Chondrocyte (in vitro differentiated cells): ENCODE results near the gene HES1. TPM values are rescaled to one million over a fixed set of nuclear protein-coding genes. Genes with fewer than 3 reads are reported as not detected.

ENCODE experiments used
- DNase-seq: peaks from one replicate; pipeline ENCODE4 v3.0.0; 2021; ENCODE audit warnings: mixed read lengths, low spot score
- H3K27ac Mint-ChIP-seq: one replicate; pipeline ENCODE4 v1.8.0; 2021; ENCODE audit warnings: mild to moderate bottlenecking, moderate library complexity, mixed read lengths; ENCODE audit not compliant: unreplicated experiment
- H3K27me3 Mint-ChIP-seq: 2 replicates; pipeline ENCODE4 v1.8.0; 2021; ENCODE audit warnings: low read depth, mixed read lengths
- H3K36me3 Mint-ChIP-seq: 2 replicates; pipeline ENCODE4 v1.8.0; 2021; ENCODE audit warnings: low read depth, mixed read lengths
- H3K4me1 Mint-ChIP-seq: 2 replicates; pipeline ENCODE4 v1.8.0; 2021; ENCODE audit warnings: low read depth, mild to moderate bottlenecking, mixed read lengths
- H3K4me3 Mint-ChIP-seq: one replicate; pipeline ENCODE4 v1.8.0; 2021; ENCODE audit warnings: mild to moderate bottlenecking, moderate library complexity, mixed read lengths; ENCODE audit not compliant: unreplicated experiment
- H3K9me3 Mint-ChIP-seq: 2 replicates; pipeline ENCODE4 v1.8.0; 2021; ENCODE audit warnings: low read depth, mixed read lengths
- CTCF ChIP-seq: fragments of 200-600 bp; sonication (generic); IDR thresholded peaks from 2 replicates; pipeline ENCODE4 v1.5.0; 2021; ENCODE audit warnings: antibody characterized with exemption, mild to moderate bottlenecking, moderate library complexity
- total RNA-seq: library from RNA; stranded (reverse); gene quantifications from 3 replicates; pipeline ENCODE4 v1.2.1, GENCODE V29; 2021

HES1 gene
- total RNA-seq, 1 donor from 2014 or later, result 31.2 TPM

GRCh38 chr3:194118920-194119319 is 17.0 kb upstream of the HES1 start:
- Mint-ChIP-seq H3K4me1 (no peaks in the 10 kb centered on the region), H3K36me3 (peaks cover 4% of the 10 kb centered on the region), H3K27me3 (peaks cover 75% of the 10 kb centered on the region), H3K9me3 (no peaks in the 10 kb centered on the region), H3K27ac (no peak overlapping the region), H3K4me3 (no peak overlapping the region)
- no peak for TF ChIP-seq CTCF
- no peak for DNase-seq

- no peak overlapping the region for H3K4me3 Mint-ChIP-seq
- peaks cover 4% of the 10 kb centered on the region for H3K36me3 Mint-ChIP-seq
- H3K4me1 Mint-ChIP-seq, result no peaks in the 10 kb centered on the region
- DNase-seq, result no peak
- H3K27ac Mint-ChIP-seq, result no peak overlapping the region
- H3K27me3 Mint-ChIP-seq, result peaks cover 79% of the 10 kb centered on the region
- TF ChIP-seq CTCF, result no peak
- H3K9me3 Mint-ChIP-seq, result no peaks in the 10 kb centered on the region
These were observed 15.9 kb upstream of the HES1 start for GRCh38 chr3:194119831-194120590.

DNA sequence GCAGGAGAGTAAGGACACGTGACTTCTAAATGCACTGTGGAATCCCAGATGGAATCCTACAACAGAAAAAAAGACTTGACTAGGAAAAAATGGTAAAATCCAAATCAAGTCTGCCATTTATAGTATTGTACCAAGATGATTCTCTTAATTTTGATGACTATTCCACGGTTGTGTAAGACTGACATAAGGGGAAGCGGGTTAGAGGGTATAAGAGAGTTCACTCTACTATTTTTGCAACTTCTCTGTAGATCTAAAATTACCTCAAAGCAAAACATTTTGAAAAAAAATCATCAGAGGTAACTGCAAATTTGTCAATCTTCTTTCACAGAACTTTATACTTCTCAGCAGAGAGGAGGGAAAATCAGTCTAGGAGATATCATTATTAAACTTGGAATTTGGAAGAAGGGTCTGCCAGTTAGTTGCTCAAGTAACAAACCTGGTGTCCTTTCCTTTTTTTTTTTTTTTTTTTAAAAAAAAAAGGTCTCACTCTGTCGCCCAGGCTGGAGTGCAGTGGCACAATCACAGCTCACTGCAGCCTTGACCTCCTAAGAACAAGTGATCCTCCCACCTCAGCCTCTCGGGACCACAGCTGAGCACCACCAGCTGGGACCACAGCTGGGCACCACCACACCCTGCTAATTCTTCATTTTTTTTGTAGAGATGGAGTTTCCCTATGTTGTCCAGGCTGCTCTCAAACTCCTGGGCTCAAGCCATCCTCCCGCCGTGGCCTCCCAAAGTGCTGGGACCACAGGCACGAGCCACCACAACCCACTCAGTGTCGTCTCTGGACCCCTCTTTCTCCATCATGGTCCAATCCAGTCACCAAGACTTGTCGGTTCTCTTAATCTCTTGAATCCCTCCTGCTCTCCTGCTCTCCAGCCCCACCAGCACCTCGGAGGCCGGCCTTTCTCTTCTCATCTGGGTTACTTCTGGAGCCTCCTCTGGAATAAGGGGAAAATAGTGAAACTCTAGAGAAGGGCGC is 14.9 kb upstream of the HES1 start:
- no peak for DNase-seq
- Mint-ChIP-seq H3K4me3 (no peak overlapping the region), H3K27ac (no peak overlapping the region), H3K9me3 (no peaks in the 10 kb centered on the region), H3K36me3 (peaks cover 4% of the 10 kb centered on the region), H3K4me1 (no peaks in the 10 kb centered on the region), H3K27me3 (peaks cover 82% of the 10 kb centered on the region)
- TF ChIP-seq CTCF, result no peak

- TF ChIP-seq CTCF, result no peak
- H3K27me3 Mint-ChIP-seq, result peaks cover 83% of the 10 kb centered on the region
- H3K9me3 Mint-ChIP-seq, result no peaks in the 10 kb centered on the region
- DNase-seq, result no peak
- H3K36me3 Mint-ChIP-seq, result peaks cover 4% of the 10 kb centered on the region
- no peak overlapping the region for H3K4me3 Mint-ChIP-seq
- H3K4me1 Mint-ChIP-seq, result no peaks in the 10 kb centered on the region
- no peak overlapping the region for H3K27ac Mint-ChIP-seq
These were observed 13.9 kb upstream of the HES1 start for GRCh38 chr3:194121891-194122631.

DNA sequence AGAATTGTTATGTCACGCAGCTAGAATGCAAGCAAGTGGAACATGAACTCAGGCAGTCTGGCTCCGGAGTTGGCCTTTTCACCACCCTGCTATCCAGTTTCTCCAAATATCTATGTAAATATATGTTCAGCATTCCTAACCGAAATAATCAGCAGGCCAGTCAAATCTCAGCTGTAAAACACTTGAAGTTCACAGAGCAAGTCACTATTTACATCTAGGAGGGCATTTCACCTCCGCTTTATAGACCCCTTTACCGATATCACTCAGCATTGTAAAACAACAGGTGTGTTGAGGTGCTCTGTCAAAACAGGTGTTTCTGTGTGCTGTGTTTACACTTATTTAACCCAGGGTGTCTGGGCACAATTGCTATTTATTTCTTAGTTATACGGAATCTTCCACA is 12.2 kb upstream of the HES1 start:
- no peak for TF ChIP-seq CTCF
- H3K36me3 Mint-ChIP-seq, result peaks cover 4% of the 10 kb centered on the region
- H3K27ac Mint-ChIP-seq, result no peak overlapping the region
- no peaks in the 10 kb centered on the region for H3K4me1 Mint-ChIP-seq
- H3K9me3 Mint-ChIP-seq, result no peaks in the 10 kb centered on the region
- peaks cover 87% of the 10 kb centered on the region for H3K27me3 Mint-ChIP-seq
- no peak overlapping the region for H3K4me3 Mint-ChIP-seq
- no peak for DNase-seq
